HL-60 (cell line): ENCODE data around the gene ZFP36L1.

Source experiments
- DNase-seq, 2 experiments: peaks; one replicate each; pipeline ENCODE4 v3.0.0-alpha.2; 2010 to 2020; ENCODE audit warnings: low read depth in 1 of 2, low spot score in 1 of 2
- H3K27ac ChIP-seq: fragments of 250-450 bp; sonication (Bioruptor Pico); replicated peaks from 2 replicates; pipeline ENCODE4 v1.5.1; 2020; ENCODE audit warnings: mild to moderate bottlenecking, moderate library complexity
- H3K27me3 ChIP-seq: fragments of 250-450 bp; sonication (Bioruptor Pico); 2 replicates; pipeline ENCODE4 v1.5.1; 2021; ENCODE audit warnings: mild to moderate bottlenecking, moderate library complexity; ENCODE audit not compliant: insufficient read depth, poor library complexity, severe bottlenecking
- H3K4me3 ChIP-seq: replicated peaks from 2 replicates; pipeline ENCODE4 v1.5.1; 2011; ENCODE audit warnings: mild to moderate bottlenecking, control low read depth, low read length; ENCODE audit not compliant: insufficient read depth
- GABPA ChIP-seq: IDR thresholded peaks from 2 replicates; pipeline ENCODE4 v1.6.1; 2012; ENCODE audit warnings: low read depth
- POLR2AphosphoS5 ChIP-seq: IDR thresholded peaks from 2 replicates; pipeline ENCODE4 v1.6.1; 2012; ENCODE audit warnings: low read depth
- SPI1 ChIP-seq: IDR thresholded peaks from 2 replicates; pipeline ENCODE4 v1.6.1; 2012; ENCODE audit warnings: low read depth, mild to moderate bottlenecking, borderline replicate concordance
- TF ChIP-seq, protein P1 (sequence below): IDR thresholded peaks from 2 replicates; pipeline ENCODE4 v1.6.1; 2012; ENCODE audit warnings: low read depth; ENCODE audit not compliant: insufficient replicate concordance
- TF ChIP-seq, protein P2 (sequence below): IDR thresholded peaks from one replicate; pipeline ENCODE4 v1.5.1; 2011; ENCODE audit warnings: low read length, control low read depth, inconsistent platforms; ENCODE audit not compliant: insufficient read depth

Gene ZFP36L1

DNA sequence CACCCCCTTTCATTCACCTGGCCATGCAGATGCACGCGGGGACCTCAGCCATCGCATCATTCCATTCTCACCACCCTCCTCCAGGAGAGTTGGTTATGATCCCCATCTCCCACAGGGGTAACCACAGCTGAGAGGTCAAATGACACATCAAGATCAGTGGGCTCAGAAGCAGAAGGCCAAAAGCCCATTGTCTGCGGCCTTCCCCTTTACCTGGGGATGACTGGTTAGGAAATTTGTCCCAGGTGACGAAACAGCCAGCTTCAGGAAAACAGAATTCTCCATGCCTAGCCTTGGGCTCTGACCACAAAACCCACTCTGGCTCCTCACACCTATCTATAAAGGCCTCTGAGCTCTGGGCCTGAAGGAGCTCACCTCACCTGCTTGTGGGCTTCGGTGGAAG lies 36.1 kb downstream of the ZFP36L1 start:
- TF ChIP-seq, protein P1, sequence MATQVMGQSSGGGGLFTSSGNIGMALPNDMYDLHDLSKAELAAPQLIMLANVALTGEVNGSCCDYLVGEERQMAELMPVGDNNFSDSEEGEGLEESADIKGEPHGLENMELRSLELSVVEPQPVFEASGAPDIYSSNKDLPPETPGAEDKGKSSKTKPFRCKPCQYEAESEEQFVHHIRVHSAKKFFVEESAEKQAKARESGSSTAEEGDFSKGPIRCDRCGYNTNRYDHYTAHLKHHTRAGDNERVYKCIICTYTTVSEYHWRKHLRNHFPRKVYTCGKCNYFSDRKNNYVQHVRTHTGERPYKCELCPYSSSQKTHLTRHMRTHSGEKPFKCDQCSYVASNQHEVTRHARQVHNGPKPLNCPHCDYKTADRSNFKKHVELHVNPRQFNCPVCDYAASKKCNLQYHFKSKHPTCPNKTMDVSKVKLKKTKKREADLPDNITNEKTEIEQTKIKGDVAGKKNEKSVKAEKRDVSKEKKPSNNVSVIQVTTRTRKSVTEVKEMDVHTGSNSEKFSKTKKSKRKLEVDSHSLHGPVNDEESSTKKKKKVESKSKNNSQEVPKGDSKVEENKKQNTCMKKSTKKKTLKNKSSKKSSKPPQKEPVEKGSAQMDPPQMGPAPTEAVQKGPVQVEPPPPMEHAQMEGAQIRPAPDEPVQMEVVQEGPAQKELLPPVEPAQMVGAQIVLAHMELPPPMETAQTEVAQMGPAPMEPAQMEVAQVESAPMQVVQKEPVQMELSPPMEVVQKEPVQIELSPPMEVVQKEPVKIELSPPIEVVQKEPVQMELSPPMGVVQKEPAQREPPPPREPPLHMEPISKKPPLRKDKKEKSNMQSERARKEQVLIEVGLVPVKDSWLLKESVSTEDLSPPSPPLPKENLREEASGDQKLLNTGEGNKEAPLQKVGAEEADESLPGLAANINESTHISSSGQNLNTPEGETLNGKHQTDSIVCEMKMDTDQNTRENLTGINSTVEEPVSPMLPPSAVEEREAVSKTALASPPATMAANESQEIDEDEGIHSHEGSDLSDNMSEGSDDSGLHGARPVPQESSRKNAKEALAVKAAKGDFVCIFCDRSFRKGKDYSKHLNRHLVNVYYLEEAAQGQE = no peak
- TF ChIP-seq SPI1 (no peak), POLR2AphosphoS5 (no peak), GABPA (no peak)
- TF ChIP-seq, protein P2, sequence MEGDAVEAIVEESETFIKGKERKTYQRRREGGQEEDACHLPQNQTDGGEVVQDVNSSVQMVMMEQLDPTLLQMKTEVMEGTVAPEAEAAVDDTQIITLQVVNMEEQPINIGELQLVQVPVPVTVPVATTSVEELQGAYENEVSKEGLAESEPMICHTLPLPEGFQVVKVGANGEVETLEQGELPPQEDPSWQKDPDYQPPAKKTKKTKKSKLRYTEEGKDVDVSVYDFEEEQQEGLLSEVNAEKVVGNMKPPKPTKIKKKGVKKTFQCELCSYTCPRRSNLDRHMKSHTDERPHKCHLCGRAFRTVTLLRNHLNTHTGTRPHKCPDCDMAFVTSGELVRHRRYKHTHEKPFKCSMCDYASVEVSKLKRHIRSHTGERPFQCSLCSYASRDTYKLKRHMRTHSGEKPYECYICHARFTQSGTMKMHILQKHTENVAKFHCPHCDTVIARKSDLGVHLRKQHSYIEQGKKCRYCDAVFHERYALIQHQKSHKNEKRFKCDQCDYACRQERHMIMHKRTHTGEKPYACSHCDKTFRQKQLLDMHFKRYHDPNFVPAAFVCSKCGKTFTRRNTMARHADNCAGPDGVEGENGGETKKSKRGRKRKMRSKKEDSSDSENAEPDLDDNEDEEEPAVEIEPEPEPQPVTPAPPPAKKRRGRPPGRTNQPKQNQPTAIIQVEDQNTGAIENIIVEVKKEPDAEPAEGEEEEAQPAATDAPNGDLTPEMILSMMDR = no peak
- no peak overlapping the region for H3K27ac ChIP-seq
- DNase-seq = no peak
- H3K27me3 ChIP-seq = no peaks in the 10 kb centered on the region
- H3K4me3 ChIP-seq = no peak overlapping the region

DNA sequence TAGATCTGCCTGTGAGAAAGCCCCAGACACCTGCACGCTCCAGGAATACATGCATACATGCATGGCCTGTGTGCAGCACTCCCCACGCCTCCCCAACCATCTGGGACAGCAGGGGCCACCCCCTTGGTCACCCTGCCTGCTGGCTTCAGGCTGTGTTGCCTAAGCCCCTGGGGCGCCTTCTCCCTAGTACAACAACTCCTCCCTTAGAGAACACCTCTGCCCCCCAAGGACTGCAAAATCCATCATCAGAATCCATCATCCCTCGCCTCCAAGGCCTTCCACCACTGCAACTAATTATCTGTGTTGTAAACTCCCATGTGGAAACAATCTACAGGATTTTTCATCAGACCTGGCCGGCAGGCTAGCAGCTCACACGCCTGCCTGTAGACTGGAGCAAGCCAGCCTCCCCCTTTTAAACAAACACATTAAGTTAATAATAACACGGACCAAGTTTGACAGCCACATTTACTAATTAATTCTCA lies 36.8 kb downstream of the ZFP36L1 start:
- no peak for DNase-seq
- Histone ChIP-seq H3K4me3 (no peak overlapping the region), H3K27me3 (no peaks in the 10 kb centered on the region), H3K27ac (no peak overlapping the region)
- TF ChIP-seq SPI1 = no peak
- no peak for TF ChIP-seq POLR2AphosphoS5
- TF ChIP-seq, protein P1 = no peak
- TF ChIP-seq GABPA = no peak
- TF ChIP-seq, protein P2 = no peak

DNA sequence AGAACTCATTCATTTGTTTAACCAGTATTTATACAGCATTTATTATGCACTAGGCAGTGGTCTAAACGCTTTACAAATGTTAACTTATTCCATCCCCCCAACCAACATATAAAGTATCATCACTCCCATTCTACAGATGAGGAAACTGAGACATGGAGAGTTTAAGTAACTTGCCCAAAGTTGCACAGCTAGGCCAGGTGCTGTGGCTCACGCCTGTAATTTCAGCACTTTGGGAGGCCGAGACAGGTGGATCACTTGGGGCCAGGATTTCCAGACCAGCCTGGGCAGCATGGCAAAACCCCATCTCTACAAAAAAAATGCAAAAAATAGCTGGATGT lies 37.9 kb downstream of the ZFP36L1 start:
- TF ChIP-seq, protein P1 = no peak
- TF ChIP-seq, protein P2 = no peak
- TF ChIP-seq SPI1 (no peak), POLR2AphosphoS5 (no peak), GABPA (no peak)
- Histone ChIP-seq H3K27ac (no peak overlapping the region), H3K4me3 (no peak overlapping the region), H3K27me3 (no peaks in the 10 kb centered on the region)
- DNase-seq = no peak
